Measurements from ENCODE around the gene RPRD2.

The RPRD2 gene

GRCh38 chr1:150383631-150384324 is 19.8 kb downstream of the RPRD2 start:
- no peaks in the 10 kb centered on the region for H3K27me3 ChIP-seq (ENCODE audit: insufficient read depth, low read length, poor library complexity)
- peaks cover 6% of the 10 kb centered on the region for H3K79me1 ChIP-seq (ENCODE audit: low read length)
- no peak overlapping the region for H3K56ac ChIP-seq (ENCODE audit: low read length)
- no peak overlapping the region for H3K4ac ChIP-seq (ENCODE audit: low read depth, low read length)
- no CpG with 5 or more reads among the region's 3 CpGs for WGBS (ENCODE audit: extremely low coverage, insufficient coverage, low lambda C conversion rate)
- no peak overlapping the region for H2AK5ac ChIP-seq (ENCODE audit: low read length)
- H3K36me3 ChIP-seq (ENCODE audit: control insufficient read depth, insufficient read depth, low read length): no peaks in the 10 kb centered on the region
- H3K4me1 ChIP-seq (ENCODE audit: control insufficient read depth, low read depth, low read length): no peaks in the 10 kb centered on the region
- no peak overlapping the region for H3K4me2 ChIP-seq (ENCODE audit: low read length)
- no peak overlapping the region for H2BK5ac ChIP-seq (ENCODE audit: low read length)
- no peak overlapping the region for H2BK120ac ChIP-seq (ENCODE audit: low read depth, low read length)
- H3K23ac ChIP-seq (ENCODE audit: low read length): no peak overlapping the region
- H2BK15ac ChIP-seq (replicated peaks; ENCODE audit: low read depth): no peak overlapping the region
- H3K9ac ChIP-seq (ENCODE audit: low read length): no peak overlapping the region
- H3K18ac ChIP-seq (ENCODE audit: low read length): no peak overlapping the region
- H3K79me2 ChIP-seq (ENCODE audit: control insufficient read depth, insufficient read depth, low read length): peaks cover 41% of the 10 kb centered on the region
- DNase-seq: no peak
- no peak overlapping the region for H4K8ac ChIP-seq (ENCODE audit: low read depth, low read length)
- H3K27ac ChIP-seq (ENCODE audit: low read depth, low read length): no peak overlapping the region
- H3K4me3 ChIP-seq (ENCODE audit: low read length): no peak overlapping the region
- no peak overlapping the region for H4K5ac ChIP-seq (ENCODE audit: low read length)

DNA sequence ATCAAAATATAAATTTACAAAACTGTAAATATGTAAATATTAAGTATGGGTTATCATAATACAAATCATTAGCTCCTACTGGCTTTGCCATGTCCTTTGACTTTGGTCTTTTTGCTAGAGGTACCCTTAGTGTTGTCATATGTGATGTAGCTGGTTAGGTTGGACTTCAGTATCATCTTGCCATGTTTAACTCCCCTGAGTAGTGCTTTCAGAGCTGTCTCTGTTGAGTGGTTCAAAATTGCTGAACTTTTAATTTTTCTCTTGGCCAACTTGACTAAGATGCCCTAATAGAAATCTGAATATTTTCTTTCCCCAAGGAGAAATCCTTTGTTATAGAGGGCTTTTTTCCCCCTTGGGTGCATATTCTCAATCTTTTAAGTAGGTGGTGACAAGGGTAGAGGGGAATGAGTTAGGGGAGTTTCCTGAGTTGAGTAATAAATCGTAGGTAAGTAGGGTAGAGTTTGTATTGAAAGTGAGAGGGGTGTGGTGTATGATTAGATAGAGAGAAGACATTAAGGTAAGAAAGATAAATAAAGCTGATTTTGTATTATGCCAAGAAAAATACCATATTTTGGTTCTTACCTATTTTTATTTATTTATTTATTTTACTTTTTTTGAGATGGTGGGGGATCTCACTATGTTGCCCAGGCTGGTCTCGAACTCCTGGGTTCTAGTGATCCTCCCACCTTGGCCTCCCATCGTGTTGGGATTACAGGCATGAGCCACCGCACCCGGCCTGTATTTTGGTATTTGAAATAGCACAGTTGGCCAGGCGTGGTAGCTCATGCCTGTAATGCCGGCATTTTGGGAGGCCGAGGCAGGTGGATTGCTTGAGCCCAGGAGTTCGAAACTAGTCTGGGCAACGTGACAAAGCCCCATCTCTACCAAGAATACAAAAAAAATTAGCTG is 21.8 kb downstream of the RPRD2 start:
- peaks cover 6% of the 10 kb centered on the region for H3K79me1 ChIP-seq (ENCODE audit: low read length)
- no peak overlapping the region for H2AK5ac ChIP-seq (ENCODE audit: low read length)
- H3K4ac ChIP-seq (ENCODE audit: low read depth, low read length): no peak overlapping the region
- H3K27ac ChIP-seq (ENCODE audit: low read depth, low read length): no peak overlapping the region
- WGBS (ENCODE audit: extremely low coverage, insufficient coverage, low lambda C conversion rate): 100% methylated on average over 1 of the region's 10 CpGs
- peaks cover 48% of the 10 kb centered on the region for H3K79me2 ChIP-seq (ENCODE audit: control insufficient read depth, insufficient read depth, low read length)
- no peak overlapping the region for H3K4me3 ChIP-seq (ENCODE audit: low read length)
- H4K8ac ChIP-seq (ENCODE audit: low read depth, low read length): no peak overlapping the region
- no peaks in the 10 kb centered on the region for H3K36me3 ChIP-seq (ENCODE audit: control insufficient read depth, insufficient read depth, low read length)
- no peak overlapping the region for H2BK120ac ChIP-seq (ENCODE audit: low read depth, low read length)
- DNase-seq: no peak
- H3K27me3 ChIP-seq (ENCODE audit: insufficient read depth, low read length, poor library complexity): no peaks in the 10 kb centered on the region
- no peak overlapping the region for H2BK15ac ChIP-seq (replicated peaks; ENCODE audit: low read depth)
- H3K18ac ChIP-seq (ENCODE audit: low read length): no peak overlapping the region
- no peaks in the 10 kb centered on the region for H3K4me1 ChIP-seq (ENCODE audit: control insufficient read depth, low read depth, low read length)
- no peak overlapping the region for H3K23ac ChIP-seq (ENCODE audit: low read length)
- H3K56ac ChIP-seq (ENCODE audit: low read length): no peak overlapping the region
- H2BK5ac ChIP-seq (ENCODE audit: low read length): no peak overlapping the region
- H3K4me2 ChIP-seq (ENCODE audit: low read length): no peak overlapping the region
- no peak overlapping the region for H4K5ac ChIP-seq (ENCODE audit: low read length)
- no peak overlapping the region for H3K9ac ChIP-seq (ENCODE audit: low read length)

DNA sequence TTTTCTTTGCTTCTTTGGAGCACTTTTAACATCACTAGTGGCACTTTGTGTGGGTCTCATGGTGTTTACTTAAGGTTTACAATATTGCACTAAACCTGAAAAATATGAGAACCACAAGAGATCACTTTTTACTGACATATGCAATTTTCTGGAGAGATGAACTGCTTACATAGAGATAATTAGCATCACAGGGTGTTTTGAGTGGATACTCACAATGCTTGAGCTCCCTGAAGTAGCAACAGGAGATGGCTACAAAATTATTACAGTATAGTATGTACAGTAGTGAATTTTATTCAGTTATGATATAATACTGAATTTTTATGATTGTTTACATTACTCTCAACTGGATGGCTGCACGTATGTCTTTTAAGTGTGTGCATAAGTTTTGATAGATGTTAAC is 22.6 kb downstream of the RPRD2 start:
- H3K56ac ChIP-seq (ENCODE audit: low read length): no peak overlapping the region
- H2AK5ac ChIP-seq (ENCODE audit: low read length): no peak overlapping the region
- H3K36me3 ChIP-seq (ENCODE audit: control insufficient read depth, insufficient read depth, low read length): no peaks in the 10 kb centered on the region
- no CpG with 5 or more reads among the region's 1 CpG for WGBS (ENCODE audit: extremely low coverage, insufficient coverage, low lambda C conversion rate)
- peaks cover 43% of the 10 kb centered on the region for H3K79me2 ChIP-seq (ENCODE audit: control insufficient read depth, insufficient read depth, low read length)
- no peak overlapping the region for H3K18ac ChIP-seq (ENCODE audit: low read length)
- H2BK120ac ChIP-seq (ENCODE audit: low read depth, low read length): no peak overlapping the region
- H3K4me3 ChIP-seq (ENCODE audit: low read length): no peak overlapping the region
- H4K5ac ChIP-seq (ENCODE audit: low read length): no peak overlapping the region
- H2BK5ac ChIP-seq (ENCODE audit: low read length): no peak overlapping the region
- no peaks in the 10 kb centered on the region for H3K27me3 ChIP-seq (ENCODE audit: insufficient read depth, low read length, poor library complexity)
- H3K23ac ChIP-seq (ENCODE audit: low read length): no peak overlapping the region
- H3K27ac ChIP-seq (ENCODE audit: low read depth, low read length): no peak overlapping the region
- no peak overlapping the region for H3K4me2 ChIP-seq (ENCODE audit: low read length)
- no peak overlapping the region for H2BK15ac ChIP-seq (replicated peaks; ENCODE audit: low read depth)
- no peak overlapping the region for H3K4ac ChIP-seq (ENCODE audit: low read depth, low read length)
- H3K79me1 ChIP-seq (ENCODE audit: low read length): peaks cover 6% of the 10 kb centered on the region
- H3K9ac ChIP-seq (ENCODE audit: low read length): no peak overlapping the region
- no peak for DNase-seq
- H4K8ac ChIP-seq (ENCODE audit: low read depth, low read length): no peak overlapping the region
- H3K4me1 ChIP-seq (ENCODE audit: control insufficient read depth, low read depth, low read length): no peaks in the 10 kb centered on the region

DNA sequence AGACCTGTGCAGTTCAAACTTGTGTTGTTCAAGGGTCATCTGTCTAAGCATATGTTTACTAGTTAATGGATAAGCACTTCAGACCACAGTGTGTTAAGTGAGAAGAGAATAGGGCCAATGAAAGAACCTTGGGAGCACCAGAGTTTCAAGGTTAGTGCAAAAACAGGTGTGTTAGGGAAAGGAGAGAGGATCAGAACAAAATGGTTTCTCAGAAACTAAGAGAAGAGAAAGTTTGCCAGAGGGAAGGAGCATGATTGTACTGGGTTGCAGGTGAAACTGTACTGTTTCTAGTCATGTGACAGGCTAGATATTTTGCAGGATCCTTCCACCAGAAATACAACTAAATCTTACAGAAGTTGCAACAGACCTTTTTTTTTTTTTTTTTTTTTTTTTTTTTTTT is 23.3 kb downstream of the RPRD2 start:
- no peak for DNase-seq

DNA sequence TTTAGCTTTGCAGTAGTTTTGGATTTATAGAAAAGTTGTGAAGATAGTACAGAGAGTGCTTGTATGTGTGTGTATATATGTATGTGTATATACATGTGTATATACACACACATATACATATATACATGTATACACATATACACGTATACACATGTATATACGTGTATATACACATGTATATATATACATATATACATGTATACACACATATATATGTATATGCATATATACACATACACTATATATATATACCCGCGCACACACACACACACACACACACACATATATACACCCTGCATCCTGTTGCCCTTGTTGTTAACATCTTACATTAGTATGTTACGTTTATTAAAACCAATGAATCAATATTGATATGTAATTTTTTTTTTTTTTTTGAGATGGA is 24.3 kb downstream of the RPRD2 start:
- no peaks in the 10 kb centered on the region for H3K4me1 ChIP-seq (ENCODE audit: control insufficient read depth, low read depth, low read length)
- WGBS (ENCODE audit: extremely low coverage, insufficient coverage, low lambda C conversion rate): no CpG with 5 or more reads among the region's 5 CpGs
- H3K9ac ChIP-seq (ENCODE audit: low read length): no peak overlapping the region
- H2BK15ac ChIP-seq (replicated peaks; ENCODE audit: low read depth): no peak overlapping the region
- H3K36me3 ChIP-seq (ENCODE audit: control insufficient read depth, insufficient read depth, low read length): no peaks in the 10 kb centered on the region
- H3K79me1 ChIP-seq (ENCODE audit: low read length): peaks cover 6% of the 10 kb centered on the region
- no peak overlapping the region for H2AK5ac ChIP-seq (ENCODE audit: low read length)
- no peak overlapping the region for H4K5ac ChIP-seq (ENCODE audit: low read length)
- H3K27ac ChIP-seq (ENCODE audit: low read depth, low read length): no peak overlapping the region
- H2BK120ac ChIP-seq (ENCODE audit: low read depth, low read length): no peak overlapping the region
- H3K23ac ChIP-seq (ENCODE audit: low read length): no peak overlapping the region
- peaks cover 41% of the 10 kb centered on the region for H3K79me2 ChIP-seq (ENCODE audit: control insufficient read depth, insufficient read depth, low read length)
- H3K18ac ChIP-seq (ENCODE audit: low read length): no peak overlapping the region
- DNase-seq: no peak
- no peak overlapping the region for H3K4ac ChIP-seq (ENCODE audit: low read depth, low read length)
- no peak overlapping the region for H3K4me2 ChIP-seq (ENCODE audit: low read length)
- H3K56ac ChIP-seq (ENCODE audit: low read length): no peak overlapping the region
- no peak overlapping the region for H3K4me3 ChIP-seq (ENCODE audit: low read length)
- H3K27me3 ChIP-seq (ENCODE audit: insufficient read depth, low read length, poor library complexity): no peaks in the 10 kb centered on the region
- no peak overlapping the region for H4K8ac ChIP-seq (ENCODE audit: low read depth, low read length)
- no peak overlapping the region for H2BK5ac ChIP-seq (ENCODE audit: low read length)

More for the DNA sequence above, 23.3 kb downstream of the RPRD2 start:
- H2BK5ac ChIP-seq (ENCODE audit: low read length): no peak overlapping the region
- no peaks in the 10 kb centered on the region for H3K27me3 ChIP-seq (ENCODE audit: insufficient read depth, low read length, poor library complexity)
- H3K4ac ChIP-seq (ENCODE audit: low read depth, low read length): no peak overlapping the region
- H3K9ac ChIP-seq (ENCODE audit: low read length): no peak overlapping the region
- H4K8ac ChIP-seq (ENCODE audit: low read depth, low read length): no peak overlapping the region
- no peak overlapping the region for H4K5ac ChIP-seq (ENCODE audit: low read length)
- H3K4me1 ChIP-seq (ENCODE audit: control insufficient read depth, low read depth, low read length): no peaks in the 10 kb centered on the region
- H3K23ac ChIP-seq (ENCODE audit: low read length): no peak overlapping the region
- no peak overlapping the region for H2BK15ac ChIP-seq (replicated peaks; ENCODE audit: low read depth)
- no peak overlapping the region for H3K18ac ChIP-seq (ENCODE audit: low read length)
- H2BK120ac ChIP-seq (ENCODE audit: low read depth, low read length): no peak overlapping the region
- H3K79me1 ChIP-seq (ENCODE audit: low read length): peaks cover 6% of the 10 kb centered on the region
- H2AK5ac ChIP-seq (ENCODE audit: low read length): no peak overlapping the region
- peaks cover 43% of the 10 kb centered on the region for H3K79me2 ChIP-seq (ENCODE audit: control insufficient read depth, insufficient read depth, low read length)
- H3K4me3 ChIP-seq (ENCODE audit: low read length): no peak overlapping the region
- H3K27ac ChIP-seq (ENCODE audit: low read depth, low read length): no peak overlapping the region
- H3K56ac ChIP-seq (ENCODE audit: low read length): no peak overlapping the region
- H3K36me3 ChIP-seq (ENCODE audit: control insufficient read depth, insufficient read depth, low read length): no peaks in the 10 kb centered on the region
- H3K4me2 ChIP-seq (ENCODE audit: low read length): no peak overlapping the region
